T-cell (primary cell): ENCODE measurements around the gene ARL6IP4. TPM values are rescaled to one million over a fixed set of nuclear protein-coding genes. Genes with fewer than 3 reads are reported as not detected.
A peak's percentile ranks its signal among the peaks of the same experiment; 100 is the strongest.

Source experiments
- ATAC-seq, 4 experiments: fragments of 200-7000 bp in 3 of 4; fragments of 150-1000 bp in 1 of 4; cut with Tn5 transposase; replicated peaks in 1 of 4; 1 replicate in 3 of 4; 2 replicates in 1 of 4; pipeline ENCODE4 v1.10.0; 2021; ENCODE audit warnings: moderate library complexity in 3 of 4, mild to moderate bottlenecking in 2 of 4, moderate number of reproducible peaks in 1 of 4
- CTCF ChIA-PET, 2 donors: fragments of 300-600 bp; sonication (Branson Sonifier 250); formaldehyde crosslinking; loops; one replicate each; lab custom pipeline; 2022; ENCODE audit warnings: antibody characterized with exemption in 2 of 2; lab: Charles Lee
- POLR2A ChIA-PET, 2 donors: fragments of 300-600 bp; sonication (Branson Sonifier 250); formaldehyde crosslinking; loops; one replicate each; lab custom pipeline; 2022; ENCODE audit warnings: antibody characterized with exemption in 2 of 2; lab: Charles Lee
- DNase-seq, 35 experiments: peaks; one replicate each; pipeline versions ENCODE4 v3.0.0 to v3.0.0-alpha.2; 2013 to 2023
- H3K27ac ChIP-seq: one replicate; pipeline ENCODE4 v1.5.1; 2013; ENCODE audit warnings: low read length
- H3K27me3 ChIP-seq, 2 experiments: replicated peaks in 1 of 2; 1 replicate in 1 of 2; 2 replicates in 1 of 2; pipeline versions ENCODE4 v1.6.1 to v1.7.0; 2013; ENCODE audit warnings: low read length in 1 of 2, mixed read lengths in 1 of 2; ENCODE audit not compliant: control insufficient read depth in 2 of 2, insufficient read depth in 2 of 2; ENCODE audit errors: extremely low read depth in 1 of 2
- H3K36me3 ChIP-seq, 2 donors: 1 replicate in 1 of 2; 2 replicates in 1 of 2; pipeline versions ENCODE4 v1.6.1 to v1.7.0; 2013; ENCODE audit warnings: low read length in 1 of 2; ENCODE audit not compliant: control insufficient read depth in 2 of 2, insufficient read depth in 1 of 2; ENCODE audit errors: extremely low read depth in 1 of 2
- H3K4me1 ChIP-seq, 2 experiments: 1 replicate in 1 of 2; 2 replicates in 1 of 2; pipeline versions ENCODE4 v1.6.1 to v1.7.0; 2013; ENCODE audit warnings: low read length in 2 of 2, mixed read lengths in 1 of 2; ENCODE audit not compliant: insufficient read depth in 2 of 2, control insufficient read depth in 1 of 2; ENCODE audit errors: extremely low read depth in 1 of 2
- H3K4me3 ChIP-seq, 2 donors: 1 replicate in 1 of 2; 2 replicates in 1 of 2; pipeline versions ENCODE4 v1.5.1 to v1.7.0; 2013; ENCODE audit warnings: mild to moderate bottlenecking in 2 of 2, low read length in 1 of 2, moderate library complexity in 1 of 2; ENCODE audit not compliant: control insufficient read depth in 1 of 2; ENCODE audit errors: extremely low read depth in 1 of 2
- H3K9me3 ChIP-seq: 2 replicates; pipeline ENCODE4 v1.7.0; 2013
- H3K27ac Mint-ChIP-seq, 2 donors: one replicate each; pipeline ENCODE4 v1.8.0; 2020 to 2021; ENCODE audit warnings: mild to moderate bottlenecking in 2 of 2, mixed read lengths in 2 of 2
- H3K27me3 Mint-ChIP-seq, 2 donors: one replicate each; pipeline ENCODE4 v1.8.0; 2021 to 2022; ENCODE audit warnings: mixed read lengths in 2 of 2
- H3K36me3 Mint-ChIP-seq: one replicate; pipeline ENCODE4 v1.8.0; 2021; ENCODE audit warnings: mixed read lengths
- H3K4me1 Mint-ChIP-seq, 3 donors: one replicate each; pipeline ENCODE4 v1.8.0; 2020 to 2022; ENCODE audit warnings: mixed read lengths in 3 of 3, mild to moderate bottlenecking in 1 of 3
- H3K4me3 Mint-ChIP-seq, 3 donors: one replicate each; pipeline ENCODE4 v1.8.0; 2020 to 2022; ENCODE audit warnings: mild to moderate bottlenecking in 3 of 3, mixed read lengths in 3 of 3, moderate library complexity in 3 of 3
- H3K9me3 Mint-ChIP-seq, 3 donors: one replicate each; pipeline ENCODE4 v1.8.0; 2020 to 2022; ENCODE audit warnings: mixed read lengths in 3 of 3
- WGBS: methylation state at CpG from one replicate; pipeline ENCODE4 v1.1.5; 2013; ENCODE audit warnings: missing lambda C conversion rate; ENCODE audit not compliant: insufficient coverage; 5-methylcytosine and 5-hydroxymethylcytosine counted together
- total RNA-seq, 35 experiments: library from RNA in 6 of 35; stranded (reverse) in 6 of 35; fragments of 120-200 nt in 1 of 35; gene quantifications; one replicate each; pipeline versions ENCODE4 v1.2.1 to v1.2.4 and lab custom pipeline; 2013 to 2026

Gene ARL6IP4
- total RNA-seq, 5 donors from 2014 or later (not counting 1 experiment from before 2014, with no cell fraction given), result 134 to 231 (median 204) TPM

GRCh38 chr12:122979001-122979907 is 1.2 kb upstream of the ARL6IP4 start:
- H3K27me3 ChIP-seq, result no peaks in the 10 kb centered on the region
- peak overlapping the region; percentile 58 for H3K27ac ChIP-seq
- Mint-ChIP-seq H3K27ac (peak overlapping the region; percentile 88 to 92), H3K27me3 (no peaks in the 10 kb centered on the region), H3K4me1 (peaks cover 45 to 72% (median 64%) of the 10 kb centered on the region in 3 donors), H3K36me3 (no peaks in the 10 kb centered on the region), H3K4me3 (peak overlapping the region; percentile 84 to 88 (median 87)), H3K9me3 (no peaks in the 10 kb centered on the region)
- ChIA-PET POLR2A (interaction anchor here in 1 of 2 donors (0.6 to 1.2 kb wide), 2 partner anchors 171 to 253 kb away, joined by 3 to 8 read pairs; partner anchors contain the start of gene PITPNM2), CTCF (interaction anchor here in 1 of 2 donors (0.6 kb wide), 1 partner anchor 259 kb away, joined by 3 read pairs; no protein-coding TSS in a partner anchor)
- ATAC-seq (no peak), DNase-seq (no peak)
- WGBS, result 82% methylated on average over 22 of the region's 28 CpGs
- peak overlapping the region; percentile 69 to 74 for H3K4me3 ChIP-seq
- no peaks in the 10 kb centered on the region for H3K9me3 ChIP-seq
- peaks cover 5 to 29% of the 10 kb centered on the region in 2 donors for H3K36me3 ChIP-seq
- peaks cover 26 to 83% of the 10 kb centered on the region in 2 experiments for H3K4me1 ChIP-seq

DNA sequence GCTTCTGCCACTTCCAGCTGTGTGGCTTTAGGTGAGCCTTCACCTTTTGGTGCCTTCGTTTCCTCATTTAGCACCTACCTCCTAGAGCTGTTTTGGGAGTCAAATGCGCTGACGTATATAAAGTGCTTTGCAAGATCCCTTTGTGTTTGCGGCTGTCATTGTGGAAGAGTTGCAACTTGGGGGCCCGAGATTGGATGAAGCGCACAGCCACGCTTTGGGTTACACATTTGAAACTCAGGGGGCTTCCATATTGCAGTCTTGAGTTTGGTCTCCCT is 636 bp upstream of the ARL6IP4 start:
- ATAC-seq, result no peak
- H3K4me3 Mint-ChIP-seq, result peak overlapping the region; percentile 84 to 88 (median 87)
- H3K4me1 ChIP-seq, result peaks cover 27 to 86% of the 10 kb centered on the region in 2 experiments
- peaks cover 50 to 76% (median 67%) of the 10 kb centered on the region in 3 donors for H3K4me1 Mint-ChIP-seq
- H3K27me3 Mint-ChIP-seq, result no peaks in the 10 kb centered on the region
- WGBS, result 18% methylated on average over 6 of the region's 7 CpGs
- no peaks in the 10 kb centered on the region for H3K36me3 Mint-ChIP-seq
- DNase-seq, result peak in 1 of 35 experiments; percentile 28
- no peaks in the 10 kb centered on the region for H3K9me3 Mint-ChIP-seq
- H3K27ac ChIP-seq, result peak overlapping the region; percentile 58
- H3K4me3 ChIP-seq, result peak overlapping the region; percentile 69 to 74
- H3K36me3 ChIP-seq, result peaks cover 5 to 30% of the 10 kb centered on the region in 2 donors
- H3K27me3 ChIP-seq, result no peaks in the 10 kb centered on the region
- CTCF ChIA-PET, result interaction anchor here in 1 of 2 donors (0.6 kb wide), 1 partner anchor 259 kb away, joined by 3 read pairs; no protein-coding TSS in a partner anchor
- POLR2A ChIA-PET, result interaction anchor here in 1 of 2 donors (1.2 kb wide), 1 partner anchor 253 kb away, joined by 3 read pairs; no protein-coding TSS in a partner anchor
- H3K27ac Mint-ChIP-seq, result peak overlapping the region; percentile 88 to 92
- no peaks in the 10 kb centered on the region for H3K9me3 ChIP-seq

DNA sequence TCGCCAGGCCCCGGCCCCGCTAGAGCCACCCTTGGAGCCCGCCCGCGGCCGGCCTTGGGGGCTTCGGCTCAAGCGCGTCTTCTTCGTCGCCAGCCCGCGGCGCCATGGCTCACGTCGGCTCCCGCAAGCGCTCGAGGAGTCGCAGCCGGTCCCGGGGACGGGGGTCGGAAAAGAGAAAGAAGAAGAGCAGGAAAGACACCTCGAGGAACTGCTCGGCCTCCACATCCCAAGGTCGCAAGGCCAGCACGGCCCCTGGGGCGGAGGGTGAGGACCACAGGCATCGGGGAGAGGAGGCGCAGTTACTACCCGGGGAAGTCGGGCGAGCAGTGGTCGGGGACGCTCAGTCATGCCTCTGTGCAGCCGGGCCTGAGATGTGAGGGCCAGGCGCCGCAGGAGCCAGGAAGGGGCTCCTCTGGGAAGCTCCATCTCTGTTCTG is 573 bp downstream of the ARL6IP4 start:
- CTCF ChIA-PET, result no interaction called here
- WGBS, result under 1% methylated on average over 39 of the region's 40 CpGs
- Mint-ChIP-seq H3K27me3 (no peaks in the 10 kb centered on the region), H3K4me1 (peaks cover 49 to 70% (median 60%) of the 10 kb centered on the region in 3 donors), H3K4me3 (peak overlapping the region; percentile 84 to 88 (median 87)), H3K9me3 (no peaks in the 10 kb centered on the region), H3K27ac (peak overlapping the region; percentile 83 to 91), H3K36me3 (no peaks in the 10 kb centered on the region)
- H3K27ac ChIP-seq, result peak overlapping the region; percentile 63
- DNase-seq (peak in 6 of 35 experiments; percentile 19 to 40 (median 28)), ATAC-seq (peak; percentile 13 to 46 (median 25))
- peaks cover 13 to 32% of the 10 kb centered on the region in 2 donors for H3K36me3 ChIP-seq
- H3K4me3 ChIP-seq, result peak overlapping the region; percentile 69 to 74
- H3K9me3 ChIP-seq, result no peaks in the 10 kb centered on the region
- no peaks in the 10 kb centered on the region for H3K27me3 ChIP-seq
- peaks cover 21 to 78% of the 10 kb centered on the region in 2 experiments for H3K4me1 ChIP-seq
- POLR2A ChIA-PET, result no interaction called here

- H3K27me3 ChIP-seq, result no peaks in the 10 kb centered on the region
- DNase-seq (no peak), ATAC-seq (no peak)
- H3K4me1 Mint-ChIP-seq, result peaks cover 45 to 64% (median 54%) of the 10 kb centered on the region in 3 donors
- POLR2A ChIA-PET, result interaction anchor here in 1 of 2 donors (0.6 kb wide), 2 partner anchors 25 to 252 kb away, joined by 3 to 10 read pairs; no protein-coding TSS in a partner anchor
- no peaks in the 10 kb centered on the region for H3K9me3 ChIP-seq
- WGBS, result 73% methylated on average over 17 of the region's 25 CpGs
- no peaks in the 10 kb centered on the region for H3K36me3 Mint-ChIP-seq
- no peaks in the 10 kb centered on the region for H3K27me3 Mint-ChIP-seq
- H3K4me3 Mint-ChIP-seq, result peak overlapping the region; percentile 84 to 88 (median 87)
- H3K4me3 ChIP-seq, result peak overlapping the region; percentile 69 to 74
- peaks cover 18 to 70% of the 10 kb centered on the region in 2 experiments for H3K4me1 ChIP-seq
- H3K27ac Mint-ChIP-seq, result peak overlapping the region; percentile 83 to 91
- H3K36me3 ChIP-seq, result peaks cover 13 to 30% of the 10 kb centered on the region in 2 donors
- CTCF ChIA-PET, result interaction anchor here in 1 of 2 donors (0.5 kb wide), 1 partner anchor 97 kb away, joined by 7 read pairs; no protein-coding TSS in a partner anchor
- H3K27ac ChIP-seq, result peak overlapping the region; percentile 63
- no peaks in the 10 kb centered on the region for H3K9me3 Mint-ChIP-seq
Measured at GRCh38 chr12:122981587-122982476, 1.4 kb downstream of the ARL6IP4 start.

DNA sequence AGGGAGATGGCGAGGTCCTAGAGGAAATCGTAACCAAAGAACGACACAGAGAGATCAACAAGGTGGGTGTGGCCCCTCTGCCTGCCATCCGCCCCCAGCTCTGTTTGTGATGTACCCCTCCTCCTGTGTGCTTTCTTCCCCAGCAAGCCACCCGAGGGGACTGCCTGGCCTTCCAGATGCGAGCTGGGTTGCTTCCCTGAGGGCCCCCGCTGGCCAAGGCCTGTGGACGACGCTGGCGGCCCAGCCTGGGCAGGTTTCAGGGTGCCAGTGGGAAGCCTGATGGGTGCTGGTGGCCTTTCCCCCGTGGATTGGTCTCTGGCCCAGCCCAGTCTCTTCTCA is 2.0 kb downstream of the ARL6IP4 start:
- H3K4me3 ChIP-seq, result peak overlapping the region; percentile 41 to 74
- no peaks in the 10 kb centered on the region for H3K36me3 Mint-ChIP-seq
- POLR2A ChIA-PET, result no interaction called here

More for the DNA sequence above, 2.0 kb downstream of the ARL6IP4 start:
- Histone ChIP-seq H3K4me1 (peaks cover 18 to 64% of the 10 kb centered on the region in 2 experiments), H3K27ac (peak overlapping the region; percentile 63), H3K9me3 (no peaks in the 10 kb centered on the region), H3K27me3 (no peaks in the 10 kb centered on the region), H3K36me3 (peaks cover 19 to 25% of the 10 kb centered on the region in 2 donors)
- H3K4me1 Mint-ChIP-seq, result peaks cover 45 to 59% (median 49%) of the 10 kb centered on the region in 3 donors
- CTCF ChIA-PET, result interaction anchor here in 1 of 2 donors (0.5 kb wide), 1 partner anchor 97 kb away, joined by 7 read pairs; no protein-coding TSS in a partner anchor
- H3K9me3 Mint-ChIP-seq, result no peaks in the 10 kb centered on the region
- ATAC-seq (no peak), DNase-seq (no peak)
- H3K27me3 Mint-ChIP-seq, result no peaks in the 10 kb centered on the region
- H3K27ac Mint-ChIP-seq, result peak overlapping the region; percentile 83 to 91
- H3K4me3 Mint-ChIP-seq, result peak overlapping the region; percentile 84 to 88 (median 87)
- WGBS, result 79% methylated on average over 9 of the region's 11 CpGs
